Measurements from ENCODE around the gene INPP4B. TPM values are rescaled to one million over a fixed set of nuclear protein-coding genes. Genes with fewer than 3 reads are reported as not detected.

The INPP4B gene
- total RNA-seq, 1 donor from 2014 or later = 10.4 TPM

GRCh38 chr4:142262956-142263355, 583.1 kb downstream of the INPP4B start:
- DNase-seq (ENCODE audit: low spot score) = no peak

DNA sequence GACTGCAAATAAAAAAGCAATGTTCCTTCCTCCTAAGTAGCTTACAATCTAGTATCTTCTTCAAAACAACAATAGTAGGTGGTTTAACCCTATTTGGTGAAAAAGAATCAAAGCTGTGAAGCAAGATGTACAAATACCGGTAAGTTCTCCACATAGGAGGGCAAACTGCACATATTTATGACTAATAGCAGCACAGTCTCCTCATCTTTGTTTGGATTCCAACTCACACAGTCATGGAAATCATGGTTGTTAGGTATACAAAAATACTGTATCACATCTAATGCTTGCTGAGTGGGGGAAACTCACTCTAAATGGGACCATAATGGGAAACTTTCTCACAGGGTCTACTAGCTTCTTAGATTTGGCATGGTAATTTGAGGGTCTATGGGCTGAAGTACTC, 597.2 kb downstream of the INPP4B start:
- no peak for DNase-seq (ENCODE audit: low spot score)

DNA sequence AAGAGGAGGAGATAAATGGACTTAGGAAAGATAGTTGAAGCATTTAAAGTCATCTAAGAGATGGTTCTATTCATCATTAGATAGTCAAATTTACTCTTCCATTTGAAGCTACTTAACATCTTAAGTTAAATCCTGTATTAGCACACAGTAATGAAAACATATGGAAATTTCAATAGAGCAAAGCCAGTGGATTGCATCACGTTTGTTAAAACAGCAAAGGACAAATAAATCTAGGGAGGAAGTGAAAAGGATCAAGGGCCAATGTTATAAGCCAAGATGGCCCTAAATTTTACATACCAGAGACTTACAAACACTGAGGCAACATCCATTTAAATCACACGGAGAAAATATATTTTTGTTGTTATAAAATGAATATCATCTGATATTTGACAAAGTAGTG, 602.8 kb downstream of the INPP4B start:
- DNase-seq (ENCODE audit: low spot score) = no peak

DNA sequence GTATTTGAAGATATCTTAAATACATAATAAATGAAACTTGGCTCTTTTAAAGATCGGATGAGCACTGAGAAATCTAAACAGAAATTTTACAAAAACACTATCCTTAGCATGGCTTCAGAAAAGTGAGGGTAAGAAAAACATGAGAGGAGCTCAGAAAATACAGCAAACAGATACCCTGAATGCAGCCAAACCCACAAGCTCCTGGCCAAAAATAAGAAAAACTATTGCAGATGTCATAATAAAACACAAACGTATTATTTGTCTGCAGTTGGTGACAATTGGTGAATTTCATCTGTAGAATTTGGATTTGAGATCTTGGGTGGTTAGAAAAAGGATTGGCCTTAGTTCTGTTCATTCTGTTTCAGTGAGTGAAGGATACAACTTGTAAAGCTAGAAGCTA, 603.9 kb downstream of the INPP4B start:
- no peak for DNase-seq (ENCODE audit: low spot score)

DNA sequence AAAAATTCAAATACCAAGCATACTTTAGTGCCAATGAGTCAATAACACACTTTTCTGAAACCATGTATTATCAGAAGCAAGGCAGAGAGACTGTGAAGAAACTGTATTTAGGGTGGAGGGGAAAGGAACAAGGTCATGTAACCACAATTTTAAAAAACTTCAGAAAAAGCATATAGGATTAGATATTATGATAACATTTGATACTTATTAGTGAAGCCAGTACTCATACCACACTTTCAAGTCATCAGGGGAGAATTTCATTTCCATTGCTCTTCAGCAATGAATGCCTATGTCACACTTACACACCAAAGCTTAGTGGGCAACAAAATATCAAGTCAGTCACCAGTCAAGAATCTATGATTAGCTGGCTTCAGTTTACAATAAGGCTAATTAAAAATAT, 607.5 kb downstream of the INPP4B start:
- DNase-seq (ENCODE audit: low spot score) = no peak

DNA sequence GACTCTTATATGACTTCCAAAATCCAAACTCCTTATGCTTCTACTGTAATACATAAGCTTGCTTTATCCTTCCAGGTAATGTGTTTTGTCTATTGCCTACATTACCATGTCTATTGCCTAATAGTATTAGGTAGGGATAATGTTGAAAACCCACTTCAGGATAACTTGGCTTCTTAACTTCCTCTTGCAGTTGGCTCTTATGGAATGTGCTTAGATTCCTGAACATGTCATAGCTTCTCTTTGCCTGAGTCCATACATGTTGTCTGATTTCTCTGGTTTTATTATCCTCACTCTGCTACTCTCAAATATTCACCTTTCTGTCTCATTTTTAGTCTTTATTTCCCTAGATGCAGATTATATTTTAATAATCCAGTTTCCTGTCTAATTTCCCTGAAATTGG, 609.8 kb downstream of the INPP4B start:
- no peak for DNase-seq (ENCODE audit: low spot score)

DNA sequence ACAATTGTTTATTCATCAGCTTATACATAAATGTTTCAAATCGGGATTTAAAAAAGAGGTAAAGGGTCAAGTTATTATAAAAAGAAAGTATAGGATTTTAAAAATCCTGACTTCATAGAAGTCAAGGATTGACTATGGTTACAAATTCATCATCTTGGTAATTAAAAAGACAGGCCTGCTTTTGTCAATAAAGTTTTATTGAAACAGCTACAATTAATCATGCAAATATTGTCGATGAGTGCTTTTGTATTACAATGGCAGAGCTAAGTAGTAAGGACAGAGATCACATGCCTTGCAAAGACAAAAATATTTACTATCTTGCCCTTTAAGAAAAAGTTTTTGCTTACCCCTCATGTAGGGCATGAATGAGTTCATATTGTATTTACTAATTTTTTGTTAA, 614.3 kb downstream of the INPP4B start:
- DNase-seq (ENCODE audit: low spot score) = no peak

- DNase-seq (ENCODE audit: low spot score) = no peak
Observed at GRCh38 chr4:142230991-142231390, 615.1 kb downstream of the INPP4B start.

DNA sequence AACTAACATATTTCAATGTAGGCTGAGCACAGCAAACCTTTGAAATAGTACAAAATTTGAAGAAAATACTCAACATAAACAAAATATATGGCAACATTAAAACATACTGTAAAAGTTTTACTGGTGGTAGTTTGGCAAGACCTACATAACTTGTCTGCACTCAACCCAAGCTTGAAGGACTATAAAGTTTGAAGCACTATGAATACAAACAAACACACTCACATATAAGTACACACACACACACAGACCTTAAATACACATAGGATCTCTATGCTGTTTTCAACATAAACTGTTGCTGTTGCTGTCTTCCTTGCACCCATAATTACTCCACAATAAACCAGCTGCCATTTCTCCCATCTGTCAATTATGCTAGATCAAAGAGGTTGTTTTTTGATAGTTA, 620.1 kb downstream of the INPP4B start:
- no peak for DNase-seq (ENCODE audit: low spot score)

DNA sequence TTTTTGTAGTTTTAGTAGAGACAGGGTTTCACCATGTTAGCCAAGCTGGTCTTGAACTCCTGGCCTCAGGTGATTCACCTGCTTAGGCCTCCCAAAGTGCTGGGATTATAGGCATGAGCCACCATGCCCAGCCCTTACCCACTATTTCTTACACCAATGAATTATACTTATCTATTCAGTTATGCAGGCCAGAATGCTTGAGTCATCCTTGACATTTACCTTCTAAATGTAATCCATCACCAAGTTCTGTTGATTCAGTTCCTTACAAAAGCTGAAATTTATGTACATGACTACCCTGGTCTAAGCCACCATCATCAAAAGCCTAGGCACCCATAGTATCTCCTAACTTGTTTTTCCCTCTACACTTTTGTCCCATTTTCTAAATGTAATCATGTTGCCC, 624.0 kb downstream of the INPP4B start:
- no peak for DNase-seq (ENCODE audit: low spot score)

DNA sequence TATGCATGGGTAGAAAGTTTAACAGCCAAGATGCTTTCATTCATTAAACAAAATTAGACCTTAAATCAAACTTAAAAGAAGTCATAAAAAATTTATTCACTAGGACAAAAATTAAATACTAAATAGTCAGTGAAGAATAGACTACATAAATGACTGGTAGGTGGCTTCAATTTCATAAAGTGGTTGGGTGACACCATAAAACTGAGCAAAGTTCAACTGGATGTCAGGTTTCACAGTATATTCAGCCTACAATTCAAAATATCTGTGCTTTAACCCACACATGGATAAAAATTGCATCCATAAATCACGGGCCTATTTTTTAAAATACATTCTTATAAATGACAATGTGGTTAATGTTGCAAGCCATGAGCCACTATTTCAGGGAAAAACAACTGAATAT, 627.4 kb downstream of the INPP4B start:
- DNase-seq (ENCODE audit: low spot score) = no peak

DNA sequence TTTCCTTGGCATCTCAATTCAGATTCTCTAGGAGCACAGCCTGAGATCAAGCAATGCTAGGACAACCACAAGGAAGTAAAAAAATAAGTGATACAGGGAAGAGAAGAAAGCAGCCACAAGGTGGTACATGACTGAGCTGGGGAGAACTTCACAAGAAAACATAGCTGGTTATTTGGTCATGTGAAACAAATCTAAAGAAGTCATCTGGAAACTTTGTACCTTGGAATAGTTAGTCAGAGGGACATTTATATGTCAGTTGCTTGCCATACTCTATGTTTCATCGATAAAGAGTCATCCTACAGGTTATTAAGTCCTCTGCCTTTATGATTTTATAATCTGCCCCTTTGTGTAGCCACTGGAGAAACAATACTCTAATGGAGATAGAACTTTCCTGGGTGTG, 634.7 kb downstream of the INPP4B start:
- DNase-seq (ENCODE audit: low spot score) = no peak

DNA sequence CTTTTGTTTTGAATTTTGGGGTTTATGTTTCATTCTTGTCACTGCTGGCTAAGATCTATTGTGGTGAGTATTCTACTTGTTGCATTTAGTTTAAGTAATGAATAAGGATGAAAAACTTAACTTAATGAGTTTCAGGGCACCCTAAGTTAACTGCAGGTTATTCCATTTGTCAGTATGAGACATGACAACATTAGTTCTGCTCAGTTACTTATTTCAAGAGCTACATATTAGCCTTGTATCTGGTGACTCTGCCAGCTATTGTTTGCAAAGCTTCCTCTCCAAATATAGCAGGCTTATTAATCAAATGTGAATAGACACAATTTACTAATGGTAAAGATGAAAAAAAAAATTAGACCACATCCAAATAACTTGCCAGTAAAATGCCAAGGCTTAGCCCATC, 642.6 kb downstream of the INPP4B start:
- no peak for DNase-seq (ENCODE audit: low spot score)

- no peak for DNase-seq (ENCODE audit: low spot score)
Observed at GRCh38 chr4:142202404-142203332, 643.4 kb downstream of the INPP4B start.

DNA sequence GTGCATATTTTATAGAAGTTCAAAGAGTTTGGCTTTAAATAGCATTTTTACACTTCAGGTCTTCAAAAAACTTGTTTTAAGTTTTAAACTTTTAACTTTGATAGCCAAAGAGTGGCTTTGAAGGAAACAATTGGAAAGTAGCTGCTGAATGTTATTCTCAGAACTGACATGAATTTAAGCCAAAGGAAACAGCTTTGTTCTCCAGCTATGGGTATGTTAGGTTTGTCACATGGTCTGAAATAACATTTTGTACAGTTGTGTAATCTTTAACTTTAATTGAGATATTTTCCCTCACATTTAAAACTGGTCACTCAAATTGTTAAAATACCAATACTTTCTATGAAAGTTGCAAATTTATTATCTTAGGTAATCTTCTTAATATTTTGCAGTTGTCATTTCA, 645.1 kb downstream of the INPP4B start:
- no peak for DNase-seq (ENCODE audit: low spot score)

DNA sequence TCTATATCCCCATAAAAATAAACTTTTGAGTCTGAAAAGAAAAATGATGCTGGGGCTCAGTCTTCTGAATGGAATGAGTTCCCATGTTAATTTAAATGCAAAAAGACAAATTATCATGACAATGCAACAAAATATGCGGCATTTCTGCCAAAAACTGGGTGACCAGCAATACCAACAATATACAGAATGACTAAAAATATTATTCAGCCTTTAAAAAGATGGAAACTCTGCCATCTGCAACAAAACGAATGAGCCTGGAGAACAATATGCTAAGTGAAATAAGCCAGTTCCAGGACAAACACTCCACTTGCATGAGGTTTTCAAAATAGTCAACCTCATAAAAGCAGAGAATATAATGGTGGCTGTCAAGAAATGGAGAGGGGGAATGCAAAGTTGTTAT, 651.2 kb downstream of the INPP4B start:
- DNase-seq (ENCODE audit: low spot score) = no peak

GRCh38 chr4:142191901-142192300, 654.2 kb downstream of the INPP4B start:
- DNase-seq (ENCODE audit: low spot score) = no peak

- no peak for DNase-seq (ENCODE audit: low spot score)
Observed at GRCh38 chr4:142181021-142181420, 665.1 kb downstream of the INPP4B start.

GRCh38 chr4:142169216-142169615, 676.9 kb downstream of the INPP4B start:
- DNase-seq (ENCODE audit: low spot score) = no peak

DNA sequence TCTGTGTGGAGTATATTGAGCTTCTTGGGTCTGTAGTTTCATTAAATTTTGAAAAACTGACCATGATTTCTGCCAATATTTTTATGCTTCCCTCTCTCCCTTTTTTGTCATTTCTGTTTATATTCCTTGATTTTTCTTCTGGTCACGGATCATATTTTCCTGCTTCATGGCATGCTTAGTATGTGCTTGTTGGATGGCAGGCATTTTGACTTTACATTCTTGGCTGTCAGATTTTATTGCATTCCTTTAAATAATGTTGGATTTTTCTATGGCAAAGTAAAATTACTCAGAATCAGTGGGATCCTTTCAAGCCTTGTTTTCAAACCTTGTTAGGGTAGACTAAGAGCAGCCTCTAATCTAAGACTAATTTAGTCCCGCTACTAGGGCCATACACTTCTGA, 677.9 kb downstream of the INPP4B start:
- DNase-seq (ENCODE audit: low spot score) = no peak

- DNase-seq (ENCODE audit: low spot score) = no peak
Observed at GRCh38 chr4:142164767-142165500, 681.2 kb downstream of the INPP4B start.

DNA sequence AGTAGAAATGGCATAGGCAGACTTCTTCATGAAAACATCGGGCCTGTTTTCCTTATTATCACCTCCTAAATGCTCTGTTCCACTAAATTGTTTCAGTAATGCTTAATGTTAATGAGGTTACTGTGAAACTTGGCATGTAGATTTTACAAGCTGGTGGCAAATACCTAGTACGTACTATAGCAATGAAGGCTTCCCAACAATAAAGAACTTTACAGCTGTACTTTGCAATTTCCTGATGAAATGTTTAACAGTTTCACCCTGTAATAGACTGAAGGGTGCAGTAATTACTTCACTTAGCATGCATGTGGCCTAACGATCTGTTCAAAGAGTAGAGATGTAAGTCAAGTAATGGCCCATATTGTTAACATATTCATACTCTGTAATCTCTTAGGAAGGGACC, 685.0 kb downstream of the INPP4B start:
- DNase-seq (ENCODE audit: low spot score) = no peak

DNA sequence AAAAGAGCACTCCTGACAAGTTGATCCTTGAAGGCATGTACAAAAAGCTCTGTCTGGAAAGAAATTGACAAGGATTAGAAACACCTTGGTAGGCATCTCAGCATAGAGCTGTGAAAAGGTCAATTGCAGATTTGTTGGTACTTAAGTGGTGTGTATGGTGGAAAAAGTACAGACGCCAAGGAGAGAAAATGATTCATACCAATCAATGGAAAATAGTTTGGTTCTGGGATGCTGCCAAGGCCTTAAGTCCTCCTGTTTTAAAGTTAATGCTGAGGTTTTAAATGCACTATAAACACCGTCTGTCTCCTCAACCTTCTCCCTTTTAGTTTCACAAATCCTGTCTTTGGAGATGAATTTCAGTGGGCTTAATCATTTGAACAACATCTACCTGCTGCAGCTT, 685.6 kb downstream of the INPP4B start:
- DNase-seq (ENCODE audit: low spot score) = no peak

All from mesenteric fat pad (tissue), 1 donor.